ENCODE measurements around the gene HDLBP. TPM values are rescaled to one million over a fixed set of nuclear protein-coding genes. Genes with fewer than 3 reads are reported as not detected.

The HDLBP gene
- total RNA-seq, 1 donor from 2014 or later: 805 TPM

DNA sequence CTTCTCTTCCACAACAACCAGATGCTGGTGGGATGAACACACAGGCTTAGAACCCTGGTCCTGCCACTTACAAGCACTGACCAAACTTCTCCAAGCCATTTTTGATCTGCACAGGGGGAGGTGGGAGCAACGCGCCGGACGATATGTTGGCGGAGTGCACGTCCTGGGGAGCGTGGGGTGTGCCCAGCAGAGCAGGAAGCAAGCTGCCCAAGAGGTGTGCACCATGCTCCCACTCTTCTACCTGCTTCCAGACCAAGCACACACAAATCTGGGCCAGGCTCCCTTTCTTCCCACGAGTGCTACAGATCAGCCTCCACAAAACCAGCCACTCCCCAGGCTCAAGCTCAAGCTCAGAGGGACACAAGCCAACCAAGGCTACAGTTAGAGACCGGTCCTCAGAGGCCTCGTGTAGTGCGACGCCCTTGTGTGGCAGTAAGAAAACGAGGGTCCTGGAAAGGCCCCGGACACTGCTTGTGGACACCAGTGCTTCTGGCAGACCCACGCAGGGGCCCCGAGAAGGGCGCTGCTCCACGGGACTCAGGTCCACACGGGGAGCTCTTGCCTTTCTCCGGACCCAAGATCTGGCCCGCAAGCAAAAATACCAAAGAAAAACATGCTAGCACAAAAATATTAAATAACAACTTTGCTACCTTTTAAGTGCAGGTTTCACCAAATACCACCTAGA lies 75.0 kb downstream of the HDLBP start:
- FAIRE-seq (no peak), DNase-seq (ENCODE audit: low read depth) (no peak)
- Histone ChIP-seq H3K27me3 (ENCODE audit: control insufficient read depth, insufficient read depth, low read length) (no peaks in the 10 kb centered on the region), H3K36me3 (ENCODE audit: control insufficient read depth, insufficient read depth, low read length) (peaks cover 67% of the 10 kb centered on the region), H3K4me3 (ENCODE audit: low read depth, low read length) (no peak overlapping the region)
- TF ChIP-seq, protein P1, sequence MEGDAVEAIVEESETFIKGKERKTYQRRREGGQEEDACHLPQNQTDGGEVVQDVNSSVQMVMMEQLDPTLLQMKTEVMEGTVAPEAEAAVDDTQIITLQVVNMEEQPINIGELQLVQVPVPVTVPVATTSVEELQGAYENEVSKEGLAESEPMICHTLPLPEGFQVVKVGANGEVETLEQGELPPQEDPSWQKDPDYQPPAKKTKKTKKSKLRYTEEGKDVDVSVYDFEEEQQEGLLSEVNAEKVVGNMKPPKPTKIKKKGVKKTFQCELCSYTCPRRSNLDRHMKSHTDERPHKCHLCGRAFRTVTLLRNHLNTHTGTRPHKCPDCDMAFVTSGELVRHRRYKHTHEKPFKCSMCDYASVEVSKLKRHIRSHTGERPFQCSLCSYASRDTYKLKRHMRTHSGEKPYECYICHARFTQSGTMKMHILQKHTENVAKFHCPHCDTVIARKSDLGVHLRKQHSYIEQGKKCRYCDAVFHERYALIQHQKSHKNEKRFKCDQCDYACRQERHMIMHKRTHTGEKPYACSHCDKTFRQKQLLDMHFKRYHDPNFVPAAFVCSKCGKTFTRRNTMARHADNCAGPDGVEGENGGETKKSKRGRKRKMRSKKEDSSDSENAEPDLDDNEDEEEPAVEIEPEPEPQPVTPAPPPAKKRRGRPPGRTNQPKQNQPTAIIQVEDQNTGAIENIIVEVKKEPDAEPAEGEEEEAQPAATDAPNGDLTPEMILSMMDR (IDR thresholded peaks at IDR 0.05; ENCODE audit: insufficient read depth, low read length, severe bottlenecking): no peak

DNA sequence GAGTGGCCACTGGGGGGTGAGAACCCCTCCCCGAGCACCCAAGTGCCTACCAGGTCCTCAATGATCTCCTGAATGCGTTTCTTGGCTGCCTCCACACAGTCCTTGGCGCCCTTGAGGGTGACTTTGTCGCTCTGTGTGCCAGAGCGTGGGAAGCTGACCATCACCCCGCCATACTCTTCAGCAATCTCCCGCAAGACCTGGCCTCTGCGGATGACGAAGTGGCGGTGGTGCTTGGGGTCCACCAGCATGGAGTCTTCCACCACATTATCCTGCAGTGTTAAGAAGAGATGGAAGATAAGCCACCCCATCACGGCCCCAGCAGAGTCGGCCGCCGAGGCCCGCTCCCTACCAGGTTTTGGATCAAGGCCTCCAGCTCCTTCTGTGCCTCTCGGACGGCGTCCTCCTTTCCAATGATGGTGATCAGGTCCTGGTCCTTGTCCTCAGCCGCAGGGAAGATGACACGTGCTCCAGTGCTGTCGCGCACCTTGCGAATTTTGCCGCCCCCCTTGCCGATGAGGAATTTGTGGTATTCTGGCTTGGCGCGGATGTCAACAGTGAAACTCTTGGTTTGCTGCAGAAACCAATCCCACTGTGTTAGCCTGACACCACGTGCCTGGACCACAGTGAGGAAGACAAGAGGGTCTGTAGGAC lies 75.8 kb downstream of the HDLBP start:
- DNase-seq (ENCODE audit: low read depth) (no peak), FAIRE-seq (peak; percentile 76)
- H3K36me3 ChIP-seq (ENCODE audit: control insufficient read depth, insufficient read depth, low read length): peaks cover 70% of the 10 kb centered on the region
- TF ChIP-seq, protein P1 (IDR thresholded peaks at IDR 0.05; ENCODE audit: insufficient read depth, low read length, severe bottlenecking): no peak
- H3K27me3 ChIP-seq (ENCODE audit: control insufficient read depth, insufficient read depth, low read length): no peaks in the 10 kb centered on the region
- H3K4me3 ChIP-seq (ENCODE audit: low read depth, low read length): no peak overlapping the region

DNA sequence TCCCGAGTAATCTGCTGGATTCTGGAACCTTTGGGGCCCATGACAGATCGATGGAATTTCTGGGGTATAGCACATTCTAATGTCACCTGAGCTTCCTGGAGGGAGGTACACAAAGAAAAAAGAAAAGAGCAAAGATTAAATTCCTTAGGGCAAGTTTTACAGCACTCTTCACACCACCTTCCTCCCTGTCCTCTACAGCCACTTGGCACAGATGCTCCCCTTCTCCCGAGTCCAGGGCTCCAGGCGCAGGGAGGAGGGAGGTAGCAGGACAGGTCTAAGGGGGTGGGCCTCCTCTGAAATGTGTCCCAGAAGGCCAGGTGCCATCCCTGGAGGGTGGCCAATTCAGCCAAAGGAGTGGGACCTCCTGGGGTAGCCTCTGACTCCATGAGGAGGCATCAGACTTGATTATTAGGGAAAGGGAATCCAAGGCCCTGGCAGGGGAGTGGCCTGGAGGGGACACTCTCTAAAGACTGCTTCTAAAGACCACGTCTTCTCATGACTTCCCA lies 76.7 kb downstream of the HDLBP start:
- DNase-seq (ENCODE audit: low read depth) (no peak), FAIRE-seq (no peak)
- Histone ChIP-seq H3K4me3 (ENCODE audit: low read depth, low read length) (no peak overlapping the region), H3K36me3 (ENCODE audit: control insufficient read depth, insufficient read depth, low read length) (peaks cover 74% of the 10 kb centered on the region), H3K27me3 (ENCODE audit: control insufficient read depth, insufficient read depth, low read length) (no peaks in the 10 kb centered on the region)
- TF ChIP-seq, protein P1 (IDR thresholded peaks at IDR 0.05; ENCODE audit: insufficient read depth, low read length, severe bottlenecking): no peak

DNA sequence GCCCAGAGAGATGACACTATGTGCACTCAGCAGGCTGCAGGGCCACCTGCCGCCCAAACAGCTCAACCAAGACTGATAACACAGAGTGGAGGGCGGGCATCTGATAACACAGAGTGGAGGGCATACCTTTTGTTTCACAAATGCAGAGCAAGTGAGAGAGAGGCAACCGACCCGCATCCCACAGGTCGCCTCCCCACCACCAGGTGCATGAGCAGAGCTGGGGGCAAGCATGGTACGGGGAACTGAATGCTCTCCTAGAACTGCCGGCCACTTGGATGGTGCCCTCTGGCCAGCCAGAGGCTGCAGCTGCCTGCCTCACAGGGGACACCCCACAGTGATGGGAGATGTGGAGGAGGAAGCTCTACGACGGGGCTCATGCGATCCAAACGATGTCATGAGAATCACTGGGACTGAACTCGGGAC lies 77.5 kb downstream of the HDLBP start:
- TF ChIP-seq, protein P1 (IDR thresholded peaks at IDR 0.05; ENCODE audit: insufficient read depth, low read length, severe bottlenecking): no peak
- DNase-seq (ENCODE audit: low read depth) (no peak), FAIRE-seq (no peak)
- Histone ChIP-seq H3K4me3 (ENCODE audit: low read depth, low read length) (no peak overlapping the region), H3K27me3 (ENCODE audit: control insufficient read depth, insufficient read depth, low read length) (no peaks in the 10 kb centered on the region), H3K36me3 (ENCODE audit: control insufficient read depth, insufficient read depth, low read length) (peaks cover 73% of the 10 kb centered on the region)

DNA sequence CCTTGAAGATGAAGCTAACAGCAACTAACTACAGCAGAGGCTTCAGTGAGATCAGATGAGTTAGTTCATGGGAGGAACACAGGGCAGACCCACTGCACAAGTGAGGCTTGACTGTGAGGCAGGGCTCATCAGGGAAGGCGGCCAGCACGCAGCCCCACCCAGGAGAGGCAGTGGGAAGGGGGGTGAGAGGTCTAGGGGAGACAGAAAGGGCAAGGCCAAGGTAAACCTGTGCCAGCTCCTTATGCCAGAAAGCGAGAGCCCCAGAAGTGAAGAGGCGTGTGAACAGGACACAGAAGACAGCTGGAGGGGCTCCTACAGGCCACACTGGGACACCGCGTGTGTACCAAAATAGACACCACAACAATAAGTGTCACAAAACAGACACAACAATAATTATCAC lies 78.4 kb downstream of the HDLBP start:
- no peak overlapping the region for H3K4me3 ChIP-seq (ENCODE audit: low read depth, low read length)

More for the DNA sequence above, 78.4 kb downstream of the HDLBP start:
- DNase-seq (ENCODE audit: low read depth) (no peak), FAIRE-seq (no peak)
- TF ChIP-seq, protein P1 (IDR thresholded peaks at IDR 0.05; ENCODE audit: insufficient read depth, low read length, severe bottlenecking): no peak
- H3K27me3 ChIP-seq (ENCODE audit: control insufficient read depth, insufficient read depth, low read length): no peaks in the 10 kb centered on the region
- peaks cover 67% of the 10 kb centered on the region for H3K36me3 ChIP-seq (ENCODE audit: control insufficient read depth, insufficient read depth, low read length)

All from bronchial epithelial cell (primary cell).